NB4 (cell line): ENCODE measurements around the gene ZRANB3.

ENCODE experiments used
- MYC ChIP-seq: IDR thresholded peaks from 2 replicates; pipeline ENCODE4 v1.6.1; 2011; ENCODE audit warnings: low read depth, low read length
- POLR2A ChIP-seq: IDR thresholded peaks from 2 replicates; pipeline ENCODE4 v1.6.1; 2011; ENCODE audit warnings: mild to moderate bottlenecking; ENCODE audit not compliant: insufficient read length; ENCODE audit errors: extremely low read depth
- TF ChIP-seq, protein P1 (sequence below): IDR thresholded peaks from one replicate; pipeline ENCODE4 v1.5.1; 2012; ENCODE audit warnings: low read depth, low read length

DNA sequence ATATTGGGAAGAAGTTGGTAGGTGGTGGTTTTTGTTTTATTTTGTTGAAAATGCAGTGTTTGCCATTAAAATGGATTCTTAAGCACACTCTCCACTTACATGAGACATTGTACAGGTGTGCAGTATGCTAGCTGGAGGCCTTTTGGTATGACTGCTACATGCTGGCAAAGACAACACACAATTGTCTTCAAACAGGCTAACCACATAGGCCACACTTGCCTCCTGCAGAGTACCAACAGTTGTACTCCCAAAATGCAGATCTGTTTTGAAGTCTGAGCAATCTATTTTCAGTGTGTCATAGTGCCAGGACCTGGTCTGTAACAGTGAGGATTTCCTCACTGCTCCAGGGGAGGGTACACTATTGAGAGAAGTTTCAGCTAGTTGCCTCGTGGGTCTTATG, 213.6 kb downstream of the ZRANB3 start:
- TF ChIP-seq, protein P1, sequence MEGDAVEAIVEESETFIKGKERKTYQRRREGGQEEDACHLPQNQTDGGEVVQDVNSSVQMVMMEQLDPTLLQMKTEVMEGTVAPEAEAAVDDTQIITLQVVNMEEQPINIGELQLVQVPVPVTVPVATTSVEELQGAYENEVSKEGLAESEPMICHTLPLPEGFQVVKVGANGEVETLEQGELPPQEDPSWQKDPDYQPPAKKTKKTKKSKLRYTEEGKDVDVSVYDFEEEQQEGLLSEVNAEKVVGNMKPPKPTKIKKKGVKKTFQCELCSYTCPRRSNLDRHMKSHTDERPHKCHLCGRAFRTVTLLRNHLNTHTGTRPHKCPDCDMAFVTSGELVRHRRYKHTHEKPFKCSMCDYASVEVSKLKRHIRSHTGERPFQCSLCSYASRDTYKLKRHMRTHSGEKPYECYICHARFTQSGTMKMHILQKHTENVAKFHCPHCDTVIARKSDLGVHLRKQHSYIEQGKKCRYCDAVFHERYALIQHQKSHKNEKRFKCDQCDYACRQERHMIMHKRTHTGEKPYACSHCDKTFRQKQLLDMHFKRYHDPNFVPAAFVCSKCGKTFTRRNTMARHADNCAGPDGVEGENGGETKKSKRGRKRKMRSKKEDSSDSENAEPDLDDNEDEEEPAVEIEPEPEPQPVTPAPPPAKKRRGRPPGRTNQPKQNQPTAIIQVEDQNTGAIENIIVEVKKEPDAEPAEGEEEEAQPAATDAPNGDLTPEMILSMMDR: no peak
- TF ChIP-seq POLR2A: no peak
- no peak for TF ChIP-seq MYC
